WI38 (cell line): ENCODE measurements around the gene ZNF428.

Experiments
- H3K4me3 ChIP-seq: 2 replicates; pipeline ENCODE4 v1.5.1; 2011; ENCODE audit warnings: low read depth, mild to moderate bottlenecking, control low read depth, low read length
- CTCF ChIP-seq: IDR thresholded peaks from 2 replicates; pipeline ENCODE4 v1.5.1; 2012; ENCODE audit warnings: low read depth, mild to moderate bottlenecking, control low read depth, low read length

Gene ZNF428

DNA sequence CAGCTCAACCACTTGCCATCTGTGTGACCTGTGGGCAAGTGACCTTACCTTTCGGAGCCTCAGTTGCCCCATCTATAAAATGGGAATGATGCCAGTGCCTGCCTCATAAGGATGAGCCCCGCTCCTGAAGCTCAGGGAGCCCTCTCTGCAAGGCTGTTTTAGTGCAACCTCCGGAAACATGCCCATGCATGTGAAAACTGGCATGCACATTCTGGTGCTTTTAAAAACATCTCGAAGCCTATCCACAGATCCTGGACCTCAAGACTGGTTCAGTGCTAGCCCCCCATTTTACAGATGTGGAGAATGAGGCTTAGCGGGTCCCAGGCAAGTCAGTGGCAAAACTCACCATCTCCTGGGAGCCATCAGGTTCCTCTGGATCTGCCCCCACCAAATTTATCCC is 14.6 kb upstream of the ZNF428 start:
- no peak for TF ChIP-seq CTCF
- H3K4me3 ChIP-seq, result no peak overlapping the region

DNA sequence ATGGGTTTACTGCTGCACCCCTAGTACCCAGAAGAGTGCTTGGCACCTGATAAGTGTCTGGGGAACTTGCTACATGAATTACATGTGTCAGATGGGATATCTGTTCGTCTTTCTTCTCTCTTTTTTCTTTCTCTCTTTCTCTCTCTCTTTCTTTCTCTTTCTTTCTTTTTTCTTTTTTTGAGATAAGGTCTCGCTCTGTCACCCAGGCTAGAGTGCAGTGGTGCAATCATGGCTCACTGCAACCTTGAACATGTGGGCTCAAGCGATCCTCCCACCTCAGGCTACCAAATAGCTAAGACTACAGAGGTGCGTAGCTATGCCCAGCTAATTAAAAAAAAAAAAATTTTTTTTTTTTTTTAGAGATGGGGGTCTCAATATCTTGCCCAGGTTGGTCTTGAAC is 14.1 kb upstream of the ZNF428 start:
- TF ChIP-seq CTCF, result no peak
- H3K4me3 ChIP-seq, result no peak overlapping the region

DNA sequence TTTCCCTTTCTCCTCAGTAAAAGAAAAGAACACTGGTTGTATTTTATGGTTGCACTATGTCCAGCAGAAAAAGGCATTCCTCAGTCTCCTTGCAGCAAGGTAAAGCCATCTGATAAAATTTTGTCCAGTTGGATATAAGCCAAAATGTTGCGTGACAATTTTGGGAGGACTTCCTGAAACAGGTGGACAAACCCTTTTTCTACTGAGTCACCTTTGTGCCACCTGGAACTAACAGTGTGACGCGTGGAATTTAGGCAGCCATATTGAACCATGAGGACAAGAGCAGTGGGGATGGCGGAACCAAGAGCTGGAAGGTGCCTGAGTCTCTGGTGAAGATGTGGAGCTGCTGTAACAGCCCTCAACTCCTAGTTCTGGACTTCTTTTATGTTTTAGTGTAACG is 12.1 kb upstream of the ZNF428 start:
- no peak for TF ChIP-seq CTCF
- H3K4me3 ChIP-seq, result no peak overlapping the region

- no peak overlapping the region for H3K4me3 ChIP-seq
- TF ChIP-seq CTCF, result no peak
These were observed 9.4 kb upstream of the ZNF428 start for GRCh38 chr19:43628646-43629326.

GRCh38 chr19:43626838-43627237 is 7.4 kb upstream of the ZNF428 start:
- H3K4me3 ChIP-seq, result no peak overlapping the region
- TF ChIP-seq CTCF, result no peak

DNA sequence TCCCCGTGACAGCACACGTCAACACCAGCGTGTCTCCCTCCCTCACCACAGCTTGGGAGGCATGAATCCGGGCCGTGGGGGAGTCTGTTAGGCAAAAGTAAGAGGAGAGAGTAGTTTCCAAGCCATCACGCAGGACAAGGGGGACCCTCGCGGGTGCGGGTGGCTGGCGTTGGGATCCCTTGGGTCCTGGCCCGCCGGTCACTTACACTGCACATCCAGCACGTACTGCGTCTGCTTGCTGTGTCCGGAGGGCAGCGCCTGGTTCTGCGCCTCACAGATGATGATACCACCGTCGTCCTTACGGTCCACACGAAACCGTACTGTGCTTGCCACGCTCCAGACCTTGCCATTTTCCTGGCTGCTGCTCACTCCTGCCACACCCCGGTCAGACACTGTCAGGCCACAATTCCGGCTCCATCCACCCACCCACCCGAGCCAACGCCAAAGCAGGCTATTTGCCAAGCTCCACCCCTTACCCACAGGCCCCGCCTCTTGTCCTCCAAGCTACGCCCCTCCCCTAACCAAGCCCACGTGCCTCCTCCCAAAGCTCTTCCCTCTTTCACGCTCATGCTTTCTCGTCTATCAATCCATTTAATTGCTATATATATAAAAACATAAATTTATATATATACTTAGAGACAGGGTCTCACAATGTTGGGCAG is 6.6 kb upstream of the ZNF428 start:
- no peak overlapping the region for H3K4me3 ChIP-seq
- no peak for TF ChIP-seq CTCF

GRCh38 chr19:43624933-43625332 is 5.5 kb upstream of the ZNF428 start:
- no peak overlapping the region for H3K4me3 ChIP-seq
- TF ChIP-seq CTCF, result no peak
